ENCODE measurements around the gene IL12RB2.

IL12RB2 gene

GRCh38 chr1:67348586-67349252 lies 41.0 kb downstream of the IL12RB2 start:
- no peak for DNase-seq

- DNase-seq: no peak
Observed at GRCh38 chr1:67350783-67351182, 43.1 kb downstream of the IL12RB2 start.

GRCh38 chr1:67352211-67352610 lies 44.5 kb downstream of the IL12RB2 start:
- no peak for DNase-seq

- no peak for DNase-seq
Observed at GRCh38 chr1:67355745-67356424, 48.2 kb downstream of the IL12RB2 start.

- no peak for DNase-seq
Observed at GRCh38 chr1:67359592-67359991, 51.9 kb downstream of the IL12RB2 start.

GRCh38 chr1:67361641-67362040 lies 54.0 kb downstream of the IL12RB2 start:
- DNase-seq: no peak

GRCh38 chr1:67367370-67368045 lies 59.8 kb downstream of the IL12RB2 start:
- DNase-seq: no peak

GRCh38 chr1:67368046-67368514 lies 60.4 kb downstream of the IL12RB2 start:
- no peak for DNase-seq

GRCh38 chr1:67371043-67371442 lies 63.4 kb downstream of the IL12RB2 start:
- DNase-seq: no peak

GRCh38 chr1:67371681-67372080 lies 64.0 kb downstream of the IL12RB2 start:
- no peak for DNase-seq

- no peak for DNase-seq
Observed at GRCh38 chr1:67372136-67372535, 64.5 kb downstream of the IL12RB2 start.

- no peak for DNase-seq
Observed at GRCh38 chr1:67372898-67373297, 65.2 kb downstream of the IL12RB2 start.

GRCh38 chr1:67376381-67376780 lies 68.7 kb downstream of the IL12RB2 start:
- DNase-seq: no peak

GRCh38 chr1:67377253-67377652 lies 69.6 kb downstream of the IL12RB2 start:
- no peak for DNase-seq

GRCh38 chr1:67381154-67381553 lies 73.5 kb downstream of the IL12RB2 start:
- no peak for DNase-seq

GRCh38 chr1:67382292-67382691 lies 74.6 kb downstream of the IL12RB2 start:
- DNase-seq: no peak

GRCh38 chr1:67383999-67384638 lies 76.4 kb downstream of the IL12RB2 start:
- no peak for DNase-seq

GRCh38 chr1:67390041-67390887 lies 82.6 kb downstream of the IL12RB2 start:
- DNase-seq: no peak

GRCh38 chr1:67393240-67393639 lies 85.6 kb downstream of the IL12RB2 start:
- no peak for DNase-seq

GRCh38 chr1:67393737-67394136 lies 86.1 kb downstream of the IL12RB2 start:
- no peak for DNase-seq

GRCh38 chr1:67394548-67394947 lies 86.9 kb downstream of the IL12RB2 start:
- no peak for DNase-seq

- no peak for DNase-seq
Observed at GRCh38 chr1:67399199-67399993, 91.7 kb downstream of the IL12RB2 start.
